ENCODE data around the gene PPP1R12C. TPM values are rescaled to one million over a fixed set of nuclear protein-coding genes. Genes with fewer than 3 reads are reported as not detected.
"Not testable (repeated sequence)": the region's sequence is repeated elsewhere in the genome, so short reads cannot be mapped to it uniquely, and the experiment has no call there.

The PPP1R12C gene
- total and polyA plus RNA-seq, 12 donors = 134 to 283 (median 201) TPM

DNA sequence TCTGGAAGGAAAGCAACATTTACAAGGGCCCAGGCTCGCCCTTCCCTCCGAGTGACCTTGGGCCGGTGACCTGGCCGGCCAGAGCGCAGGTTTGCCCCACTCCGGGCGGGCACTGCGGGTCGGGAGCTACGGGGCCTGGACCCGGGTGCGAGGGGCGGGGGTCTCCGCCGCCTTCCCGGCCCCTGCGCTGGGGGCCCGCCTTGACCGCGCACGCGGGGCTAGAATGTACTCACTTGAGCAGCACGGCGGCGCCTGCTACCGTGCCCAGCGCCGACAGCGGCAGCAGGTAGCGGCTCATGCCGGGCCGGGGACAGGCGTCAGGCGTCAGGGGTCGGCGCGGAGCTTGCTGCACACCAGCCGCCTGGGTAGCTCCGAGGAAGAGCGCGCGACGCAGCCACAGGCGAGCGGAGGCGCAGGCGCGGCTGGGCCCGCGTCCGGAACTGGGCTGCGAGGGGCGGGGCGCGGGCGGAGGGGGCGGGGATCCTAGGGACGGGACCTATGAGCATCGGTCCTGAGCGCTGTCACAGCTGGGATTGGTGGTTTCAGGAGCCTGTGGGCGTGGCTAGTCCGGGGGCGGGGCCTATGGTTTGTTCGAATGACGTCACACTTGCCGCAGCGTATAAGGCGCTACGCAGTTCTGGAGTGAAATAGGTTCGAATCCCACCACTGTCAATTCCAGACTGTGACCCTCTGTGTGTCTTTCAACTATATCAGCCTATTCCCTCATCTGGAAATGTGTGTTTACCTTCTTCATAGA is 54.5 kb downstream of the PPP1R12C start, which contains the start of gene RDH13:
Gene RDH13 (minus strand): TSS at position 414 of the 757 bp plus-strand sequence. CDS start 116 bp downstream, at position 298.
- H3K4me3 ChIP-seq = peak within 1 kb of the TSS; percentile 64 to 97 (median 93)
- 1% methylated on average over 70 of the region's 70 CpGs for WGBS, 2 donors
- H3K27ac ChIP-seq = peak within 1 kb of the TSS; percentile 57 to 94 (median 91)
- peaks cover 0 to 38% (median 0%) of the 10 kb centered on the region in 7 donors for H3K27me3 ChIP-seq
- DNase-seq (peak; percentile 97 to 98), ATAC-seq (peak; percentile 98 to 100 (median 99))
- peaks cover 0 to 31% (median 12%) of the 10 kb centered on the region in 9 donors for H3K4me1 ChIP-seq
- peaks cover 0 to 19% (median 10%) of the 10 kb centered on the region in 9 donors for H3K36me3 ChIP-seq
- intact Hi-C loops (cut with DNase I) = loop anchor here in 1 of 10 donors (10.0 kb wide), 1 partner anchor 52 kb away; the partner anchor contains the start of gene PPP1R12C
- no peaks in the 10 kb centered on the region for H3K9me3 ChIP-seq
- TF ChIP-seq, protein P1, sequence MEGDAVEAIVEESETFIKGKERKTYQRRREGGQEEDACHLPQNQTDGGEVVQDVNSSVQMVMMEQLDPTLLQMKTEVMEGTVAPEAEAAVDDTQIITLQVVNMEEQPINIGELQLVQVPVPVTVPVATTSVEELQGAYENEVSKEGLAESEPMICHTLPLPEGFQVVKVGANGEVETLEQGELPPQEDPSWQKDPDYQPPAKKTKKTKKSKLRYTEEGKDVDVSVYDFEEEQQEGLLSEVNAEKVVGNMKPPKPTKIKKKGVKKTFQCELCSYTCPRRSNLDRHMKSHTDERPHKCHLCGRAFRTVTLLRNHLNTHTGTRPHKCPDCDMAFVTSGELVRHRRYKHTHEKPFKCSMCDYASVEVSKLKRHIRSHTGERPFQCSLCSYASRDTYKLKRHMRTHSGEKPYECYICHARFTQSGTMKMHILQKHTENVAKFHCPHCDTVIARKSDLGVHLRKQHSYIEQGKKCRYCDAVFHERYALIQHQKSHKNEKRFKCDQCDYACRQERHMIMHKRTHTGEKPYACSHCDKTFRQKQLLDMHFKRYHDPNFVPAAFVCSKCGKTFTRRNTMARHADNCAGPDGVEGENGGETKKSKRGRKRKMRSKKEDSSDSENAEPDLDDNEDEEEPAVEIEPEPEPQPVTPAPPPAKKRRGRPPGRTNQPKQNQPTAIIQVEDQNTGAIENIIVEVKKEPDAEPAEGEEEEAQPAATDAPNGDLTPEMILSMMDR (IDR thresholded peaks at IDR 0.05) = no peak

DNA sequence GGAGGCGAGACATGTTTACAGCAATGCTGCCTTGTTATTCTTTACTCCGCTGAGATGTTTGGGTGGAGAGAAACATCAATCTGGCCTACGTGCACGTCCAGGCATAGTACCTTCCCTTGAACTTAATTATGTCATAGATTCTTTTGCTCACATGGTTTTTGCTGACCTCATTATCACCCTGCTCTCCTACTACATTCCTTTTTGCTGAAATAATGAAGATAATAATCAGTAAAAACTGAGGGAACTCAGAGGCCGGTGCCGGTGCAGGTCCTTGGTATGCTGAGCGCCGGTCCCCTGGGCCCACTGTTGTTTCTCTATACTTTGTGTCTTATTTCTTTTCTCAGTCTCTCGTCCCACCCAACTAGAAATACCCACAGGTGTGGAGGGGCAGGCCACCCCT is 57.1 kb downstream of the PPP1R12C start:
- peaks cover 0 to 45% (median 34%) of the 10 kb centered on the region in 9 donors for H3K36me3 ChIP-seq
- not testable (repeated sequence) for H3K27ac ChIP-seq, DNase-seq, H3K9me3 ChIP-seq, H3K4me3 ChIP-seq, ATAC-seq
- H3K4me1 ChIP-seq = peaks cover 0 to 31% (median 12%) of the 10 kb centered on the region in 9 donors
- 72 to 73% methylated on average over 8 to 9 of the region's 9 CpGs for WGBS, 2 donors
- H3K27me3 ChIP-seq = peaks cover 0 to 12% (median 0%) of the 10 kb centered on the region in 7 donors
- intact Hi-C loops (cut with DNase I) = loop anchor here in 1 of 10 donors (10.0 kb wide), 1 partner anchor 55 kb away; the partner anchor contains the start of gene PPP1R12C

DNA sequence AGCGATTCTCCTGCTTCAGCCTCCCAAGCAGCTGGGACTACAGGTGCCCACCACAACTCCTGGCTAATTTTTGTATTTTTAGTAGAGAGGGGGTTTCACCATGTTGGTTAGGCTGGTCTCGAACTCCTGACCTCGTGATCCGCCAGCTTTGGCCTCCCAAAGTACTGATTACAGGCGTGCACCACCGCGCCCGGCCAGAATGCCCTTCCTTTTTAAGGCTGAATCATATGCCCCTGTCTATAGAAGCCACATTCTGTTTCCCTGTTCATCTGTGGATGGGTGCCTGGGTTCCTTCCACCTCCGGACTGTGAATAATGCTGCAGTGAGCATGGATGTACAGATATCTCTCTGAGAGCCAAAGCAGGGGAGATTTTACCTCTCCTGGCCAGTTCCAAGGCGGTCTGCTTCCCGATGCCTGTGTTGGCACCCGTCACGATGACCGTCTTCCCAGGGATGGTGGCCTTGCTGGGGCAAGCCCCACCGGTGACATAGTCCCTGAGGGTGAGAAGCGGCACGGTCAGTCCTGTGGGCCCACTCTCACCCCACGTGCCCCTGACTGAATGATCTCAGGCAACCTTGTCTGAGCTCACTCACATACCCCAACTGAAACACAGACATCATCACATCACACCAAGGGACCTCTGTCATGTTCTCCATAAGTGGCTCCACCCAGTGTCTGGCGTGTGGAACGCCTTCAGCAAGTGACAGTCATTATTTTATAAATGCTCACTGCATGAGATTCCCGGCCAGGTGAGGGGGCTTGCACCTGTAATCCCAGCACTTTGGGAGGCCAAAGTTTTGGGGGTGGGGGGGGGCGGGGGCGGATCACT is 58.4 kb downstream of the PPP1R12C start:
- Histone ChIP-seq H3K27me3 (no peaks in the 10 kb centered on the region), H3K27ac (no peak overlapping the region), H3K4me3 (no peak overlapping the region), H3K4me1 (peaks cover 0 to 31% (median 12%) of the 10 kb centered on the region in 9 donors), H3K9me3 (no peaks in the 10 kb centered on the region), H3K36me3 (peaks cover 0 to 58% (median 36%) of the 10 kb centered on the region in 9 donors)
- intact Hi-C loops (cut with DNase I) = loop anchor here in 1 of 10 donors (10.0 kb wide), 1 partner anchor 954 kb away; the partner anchor contains the start of genes NDUFA3 and OSCAR
- DNase-seq (no peak), ATAC-seq (no peak)
- WGBS, 2 donors = 89 to 95% methylated on average over 23 of the region's 23 CpGs
- TF ChIP-seq, protein P1 (IDR thresholded peaks at IDR 0.05) = no peak

DNA sequence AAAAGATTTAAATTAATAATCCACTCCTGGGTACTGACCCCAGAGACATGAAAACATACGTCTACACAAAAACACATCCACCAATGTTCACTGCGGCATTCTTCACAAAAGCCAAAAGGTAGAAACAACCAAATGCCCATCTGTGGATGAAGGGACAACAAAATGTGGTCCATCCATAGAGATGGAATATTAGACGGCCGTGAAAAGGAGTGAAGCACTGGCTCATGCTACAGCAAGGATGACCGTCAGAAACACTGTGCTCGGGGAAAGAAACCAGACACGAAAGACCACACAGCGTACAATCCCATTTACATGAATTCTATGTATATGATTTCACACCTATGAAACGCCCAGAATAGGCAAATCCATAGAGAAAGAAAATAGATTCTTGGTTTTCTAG is 60.6 kb downstream of the PPP1R12C start:
- TF ChIP-seq, protein P1 (IDR thresholded peaks at IDR 0.05) = no peak
- peaks cover 0 to 80% (median 48%) of the 10 kb centered on the region in 9 donors for H3K36me3 ChIP-seq
- no peaks in the 10 kb centered on the region for H3K27me3 ChIP-seq
- no peaks in the 10 kb centered on the region for H3K9me3 ChIP-seq
- intact Hi-C loops (cut with DNase I) = loop anchor here in 1 of 10 donors (10.0 kb wide), 1 partner anchor 952 kb away; the partner anchor contains the start of genes NDUFA3 and OSCAR
- no peak overlapping the region for H3K4me3 ChIP-seq
- no peak for ATAC-seq
- H3K4me1 ChIP-seq = peaks cover 0 to 25% (median 7%) of the 10 kb centered on the region in 9 donors
- DNase-seq = no peak
- 98% methylated on average over 9 of the region's 9 CpGs for WGBS, 2 donors
- H3K27ac ChIP-seq = no peak overlapping the region

All from heart right ventricle (tissue), 16 donors.